Measurements from ENCODE around the gene THAP3.

Gene THAP3, protein sequence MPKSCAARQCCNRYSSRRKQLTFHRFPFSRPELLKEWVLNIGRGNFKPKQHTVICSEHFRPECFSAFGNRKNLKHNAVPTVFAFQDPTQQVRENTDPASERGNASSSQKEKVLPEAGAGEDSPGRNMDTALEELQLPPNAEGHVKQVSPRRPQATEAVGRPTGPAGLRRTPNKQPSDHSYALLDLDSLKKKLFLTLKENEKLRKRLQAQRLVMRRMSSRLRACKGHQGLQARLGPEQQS

DNA sequence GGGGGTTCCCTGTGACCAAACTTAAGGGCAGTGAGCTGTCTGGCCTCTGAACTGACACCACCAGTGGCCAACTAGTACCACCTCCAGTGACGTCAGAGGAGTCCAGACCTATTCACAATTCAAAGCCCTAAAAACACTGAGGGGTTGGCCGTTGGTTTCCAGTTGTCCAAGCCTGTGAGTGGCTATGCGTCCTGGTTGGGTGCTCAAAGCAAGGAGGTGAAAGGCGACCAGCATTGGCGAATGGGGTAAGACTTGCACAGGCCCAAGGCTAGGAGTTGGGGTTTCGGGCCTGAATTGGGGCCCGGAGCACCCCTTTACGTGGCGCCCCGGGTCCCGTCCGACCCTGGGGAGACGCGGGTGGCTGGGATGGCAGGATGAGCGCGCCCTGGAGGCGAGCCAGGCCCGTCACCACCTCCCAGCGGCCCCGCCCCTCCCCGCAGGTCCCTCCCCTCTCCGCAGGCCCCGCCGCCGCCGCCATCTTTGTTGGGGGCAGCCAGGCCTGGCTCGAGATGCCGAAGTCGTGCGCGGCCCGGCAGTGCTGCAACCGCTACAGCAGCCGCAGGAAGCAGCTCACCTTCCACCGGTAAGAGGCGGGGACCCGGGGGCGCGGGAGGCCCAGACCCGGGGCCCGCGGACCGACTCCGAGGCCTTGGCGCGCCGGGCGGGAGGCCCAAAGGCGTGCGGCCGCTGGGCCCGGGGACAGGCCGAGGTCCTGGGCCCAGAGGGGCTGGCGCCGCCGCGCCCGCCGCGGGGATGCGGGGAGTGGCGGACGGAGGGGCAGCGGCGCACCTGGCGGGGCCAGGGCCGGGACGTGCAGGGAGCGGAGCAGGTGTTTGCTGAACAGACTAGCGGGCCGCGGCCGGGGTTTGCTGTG, at the start of gene THAP3:
Gene THAP3, plus strand, starts transcription at position 159 of the 874 bp plus-strand sequence. Its CDS starts 351 bp downstream, at position 510.
- peak; percentile 94 for DNase-seq

DNA sequence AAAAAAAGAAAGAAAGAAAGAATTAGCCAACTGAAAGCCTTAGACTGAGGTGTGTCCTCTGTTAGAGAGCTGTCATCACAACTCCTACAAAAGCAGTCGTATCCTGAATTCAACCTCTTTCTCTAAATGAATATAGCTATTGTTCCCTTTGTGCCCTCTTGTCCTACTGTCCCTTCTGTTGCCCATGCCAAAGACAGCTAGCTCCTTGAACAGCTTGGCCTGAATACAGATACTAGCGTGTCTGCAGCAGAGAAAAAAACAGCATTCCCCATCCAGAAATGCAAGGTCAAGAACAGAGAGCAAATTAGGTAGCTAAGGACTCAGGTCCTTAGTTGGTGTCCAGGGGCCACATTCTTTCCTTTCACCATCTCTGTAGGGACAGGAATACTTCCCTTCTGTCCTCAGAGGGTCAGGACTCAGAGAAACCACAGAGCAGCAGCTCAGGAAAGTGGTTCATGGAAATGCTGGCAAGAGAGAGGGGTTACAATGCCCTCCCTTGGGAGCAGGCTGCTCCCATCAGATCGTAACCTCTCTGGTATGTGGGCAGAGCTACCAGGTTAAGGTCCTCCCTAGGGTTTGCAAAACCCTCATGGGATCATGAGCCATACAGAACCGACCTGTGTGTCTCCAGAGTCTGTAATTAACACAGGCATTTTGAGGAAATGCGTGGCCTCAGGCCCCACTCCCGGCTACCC, 46.7 kb upstream of the THAP3 start:
- no peak for DNase-seq

DNA sequence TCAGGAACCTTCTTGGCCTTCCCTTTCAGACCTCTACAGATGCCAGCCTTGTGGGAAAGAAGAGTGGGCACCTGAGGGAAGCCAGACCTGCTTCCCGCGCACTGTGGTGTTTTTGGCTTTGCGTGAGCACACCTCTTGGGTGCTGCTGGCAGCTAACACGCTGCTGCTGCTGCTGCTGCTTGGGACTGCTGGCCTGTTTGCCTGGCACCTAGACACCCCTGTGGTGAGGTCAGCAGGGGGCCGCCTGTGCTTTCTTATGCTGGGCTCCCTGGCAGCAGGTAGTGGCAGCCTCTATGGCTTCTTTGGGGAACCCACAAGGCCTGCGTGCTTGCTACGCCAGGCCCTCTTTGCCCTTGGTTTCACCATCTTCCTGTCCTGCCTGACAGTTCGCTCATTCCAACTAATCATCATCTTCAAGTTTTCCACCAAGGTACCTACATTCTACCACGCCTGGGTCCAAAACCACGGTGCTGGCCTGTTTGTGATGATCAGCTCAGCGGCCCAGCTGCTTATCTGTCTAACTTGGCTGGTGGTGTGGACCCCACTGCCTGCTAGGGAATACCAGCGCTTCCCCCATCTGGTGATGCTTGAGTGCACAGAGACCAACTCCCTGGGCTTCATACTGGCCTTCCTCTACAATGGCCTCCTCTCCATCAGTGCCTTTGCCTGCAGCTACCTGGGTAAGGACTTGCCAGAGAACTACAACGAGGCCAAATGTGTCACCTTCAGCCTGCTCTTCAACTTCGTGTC, 45.9 kb upstream of the THAP3 start:
- DNase-seq, result no peak

DNA sequence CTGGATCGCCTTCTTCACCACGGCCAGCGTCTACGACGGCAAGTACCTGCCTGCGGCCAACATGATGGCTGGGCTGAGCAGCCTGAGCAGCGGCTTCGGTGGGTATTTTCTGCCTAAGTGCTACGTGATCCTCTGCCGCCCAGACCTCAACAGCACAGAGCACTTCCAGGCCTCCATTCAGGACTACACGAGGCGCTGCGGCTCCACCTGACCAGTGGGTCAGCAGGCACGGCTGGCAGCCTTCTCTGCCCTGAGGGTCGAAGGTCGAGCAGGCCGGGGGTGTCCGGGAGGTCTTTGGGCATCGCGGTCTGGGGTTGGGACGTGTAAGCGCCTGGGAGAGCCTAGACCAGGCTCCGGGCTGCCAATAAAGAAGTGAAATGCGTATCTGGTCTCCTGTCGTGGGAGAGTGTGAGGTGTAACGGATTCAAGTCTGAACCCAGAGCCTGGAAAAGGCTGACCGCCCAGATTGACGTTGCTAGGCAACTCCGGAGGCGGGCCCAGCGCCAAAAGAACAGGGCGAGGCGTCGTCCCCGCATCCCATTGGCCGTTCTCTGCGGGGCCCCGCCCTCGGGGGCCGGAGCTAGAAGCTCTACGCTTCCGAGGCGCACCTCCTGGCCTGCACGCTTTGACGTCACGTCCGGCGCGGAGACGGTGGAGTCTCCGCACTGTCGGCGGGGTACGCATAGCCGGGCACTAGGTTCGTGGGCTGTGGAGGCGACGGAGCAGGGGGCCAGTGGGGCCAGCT, 45.1 kb upstream of the THAP3 start, which contains the start of gene ZBTB48:
Gene ZBTB48, plus strand, starts transcription at position 621 of the 745 bp plus-strand sequence. CDS start 616 bp downstream, outside the sequence.
- DNase-seq, result peak; percentile 100

DNA sequence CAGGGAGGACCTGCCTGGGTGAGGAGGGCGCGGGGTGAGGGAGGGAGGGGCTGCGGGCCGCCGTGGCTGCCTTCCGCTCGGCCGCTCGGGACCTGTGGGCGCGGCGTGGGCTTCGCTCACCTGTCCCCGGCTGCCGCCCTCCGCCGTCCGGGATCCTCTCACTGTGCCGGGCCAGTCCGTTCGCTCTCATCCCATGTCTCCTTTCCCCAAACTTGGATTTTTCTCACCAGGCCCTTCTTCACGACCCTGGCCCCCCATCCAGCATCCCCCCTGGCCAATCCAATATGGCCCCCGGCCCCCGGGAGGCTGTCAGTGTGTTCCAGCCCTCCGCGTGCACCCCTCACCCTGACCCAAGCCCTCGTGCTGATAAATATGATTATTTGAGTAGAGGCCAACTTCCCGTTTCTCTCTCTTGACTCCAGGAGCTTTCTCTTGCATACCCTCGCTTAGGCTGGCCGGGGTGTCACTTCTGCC, 44.5 kb upstream of the THAP3 start:
- DNase-seq, result peak; percentile 54

DNA sequence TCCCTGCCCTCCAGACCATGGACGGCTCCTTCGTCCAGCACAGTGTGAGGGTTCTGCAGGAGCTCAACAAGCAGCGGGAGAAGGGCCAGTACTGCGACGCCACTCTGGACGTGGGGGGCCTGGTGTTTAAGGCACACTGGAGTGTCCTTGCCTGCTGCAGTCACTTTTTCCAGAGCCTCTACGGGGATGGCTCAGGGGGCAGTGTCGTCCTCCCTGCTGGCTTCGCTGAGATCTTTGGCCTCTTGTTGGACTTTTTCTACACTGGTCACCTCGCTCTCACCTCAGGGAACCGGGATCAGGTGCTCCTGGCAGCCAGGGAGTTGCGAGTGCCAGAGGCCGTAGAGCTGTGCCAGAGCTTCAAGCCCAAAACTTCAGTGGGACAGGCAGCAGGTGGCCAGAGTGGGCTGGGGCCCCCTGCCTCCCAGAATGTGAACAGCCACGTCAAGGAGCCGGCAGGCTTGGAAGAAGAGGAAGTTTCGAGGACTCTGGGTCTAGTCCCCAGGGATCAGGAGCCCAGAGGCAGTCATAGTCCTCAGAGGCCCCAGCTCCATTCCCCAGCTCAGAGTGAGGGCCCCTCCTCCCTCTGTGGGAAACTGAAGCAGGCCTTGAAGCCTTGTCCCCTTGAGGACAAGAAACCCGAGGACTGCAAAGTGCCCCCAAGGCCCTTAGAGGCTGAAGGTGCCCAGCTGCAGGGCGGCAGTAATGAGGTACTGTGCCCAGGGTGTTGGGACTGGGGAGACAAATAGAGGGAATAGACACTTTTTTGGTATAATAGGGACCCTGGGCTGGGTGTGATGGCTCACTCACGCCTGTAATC, 43.9 kb upstream of the THAP3 start:
- DNase-seq, result peak; percentile 40

DNA sequence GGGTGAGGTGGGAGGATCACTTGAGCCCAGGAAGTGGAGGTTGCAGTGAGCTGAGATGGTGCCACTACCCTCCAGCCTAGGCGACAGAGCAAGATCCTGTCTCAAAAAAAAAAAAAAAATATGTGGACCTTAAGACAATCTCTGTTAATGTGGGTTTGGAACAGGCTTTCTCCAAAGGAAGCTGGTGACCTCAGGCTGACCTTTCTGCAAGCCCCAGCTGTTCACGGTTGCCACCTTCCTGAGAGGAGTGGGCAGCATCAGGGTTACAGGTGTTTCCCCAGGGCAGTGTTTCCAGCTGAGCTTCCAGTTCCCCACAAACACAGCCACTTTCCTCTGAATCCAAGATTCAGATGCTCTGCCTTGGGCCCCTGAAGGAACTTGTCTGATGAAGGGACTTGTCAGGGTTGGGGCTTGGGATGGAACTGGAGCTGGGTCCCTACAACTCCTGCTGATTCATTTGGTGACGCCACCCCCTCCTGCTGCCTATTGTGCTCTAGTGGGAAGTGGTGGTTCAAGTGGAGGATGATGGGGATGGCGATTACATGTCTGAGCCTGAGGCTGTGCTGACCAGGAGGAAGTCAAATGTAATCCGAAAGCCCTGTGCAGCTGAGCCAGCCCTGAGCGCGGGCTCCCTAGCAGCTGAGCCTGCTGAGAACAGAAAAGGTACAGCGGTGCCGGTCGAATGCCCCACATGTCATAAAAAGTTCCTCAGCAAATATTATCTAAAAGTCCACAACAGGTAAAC, 42.9 kb upstream of the THAP3 start:
- peak; percentile 55 for DNase-seq

DNA sequence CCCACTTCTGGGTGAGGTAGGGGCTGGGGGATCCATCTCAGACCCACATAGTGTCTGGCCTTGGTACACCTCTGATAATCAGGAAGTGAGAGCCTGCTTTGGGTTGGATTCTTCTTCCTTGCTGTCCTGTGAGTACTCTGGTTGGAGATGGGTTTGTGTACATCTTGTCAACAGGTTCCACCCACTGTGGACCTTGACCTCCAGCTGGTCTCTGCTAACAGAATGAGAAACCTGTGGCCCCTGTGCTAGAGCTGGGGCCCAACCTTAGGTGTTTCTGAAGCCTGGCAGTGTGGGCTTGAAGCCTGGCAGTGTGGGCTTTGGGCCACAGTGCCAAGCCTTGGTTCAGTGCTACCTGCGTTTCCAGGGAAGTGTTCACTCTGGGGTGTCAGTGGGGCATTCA, 42.3 kb upstream of the THAP3 start:
- DNase-seq, result no peak

DNA sequence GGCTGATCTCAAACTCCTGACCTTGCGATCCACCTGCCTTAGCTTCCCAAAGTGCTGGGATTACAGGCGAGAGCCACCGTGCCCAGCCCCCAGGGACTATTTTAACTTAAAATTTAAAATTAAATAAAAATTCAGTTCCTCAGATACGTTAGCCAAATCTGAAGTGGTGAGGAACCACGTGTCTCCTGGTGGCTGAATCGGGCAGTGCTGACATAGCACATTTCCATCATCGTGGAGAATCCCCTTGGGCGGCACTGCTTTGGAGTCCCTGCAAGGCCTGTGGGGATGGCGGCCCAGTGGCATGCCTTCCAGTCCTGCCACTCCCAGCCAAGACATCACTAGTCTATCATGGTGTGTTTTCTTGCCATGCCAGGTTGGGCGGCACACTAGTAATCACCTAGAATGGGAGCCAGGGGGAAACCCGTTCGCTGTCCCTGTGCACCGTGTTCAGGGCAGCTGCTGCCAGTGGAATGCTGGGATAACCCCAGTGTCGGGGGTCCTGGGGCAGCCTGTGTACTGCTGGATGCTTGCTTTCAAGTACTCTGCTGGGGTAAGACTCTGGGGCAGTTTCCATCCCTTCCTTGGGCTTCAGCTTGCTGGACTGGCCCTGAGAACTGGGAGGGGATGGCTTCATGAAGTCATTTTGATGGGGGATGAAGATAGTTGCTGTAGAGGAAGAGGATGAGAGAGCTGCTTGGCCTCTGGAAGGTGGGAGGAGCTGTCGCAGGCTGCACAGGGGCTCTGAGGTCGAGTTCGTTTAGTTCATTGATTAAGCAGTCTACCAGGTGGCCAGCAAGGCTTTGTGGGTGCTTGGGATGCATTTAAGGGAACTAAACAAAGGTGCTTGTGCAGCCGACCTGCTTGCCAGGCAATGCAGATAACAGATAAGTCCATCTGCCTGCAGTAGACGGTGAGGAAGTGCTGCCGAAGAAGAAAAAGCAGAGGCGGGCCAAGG, 40.3 kb upstream of the THAP3 start:
- DNase-seq, result peak; percentile 36

DNA sequence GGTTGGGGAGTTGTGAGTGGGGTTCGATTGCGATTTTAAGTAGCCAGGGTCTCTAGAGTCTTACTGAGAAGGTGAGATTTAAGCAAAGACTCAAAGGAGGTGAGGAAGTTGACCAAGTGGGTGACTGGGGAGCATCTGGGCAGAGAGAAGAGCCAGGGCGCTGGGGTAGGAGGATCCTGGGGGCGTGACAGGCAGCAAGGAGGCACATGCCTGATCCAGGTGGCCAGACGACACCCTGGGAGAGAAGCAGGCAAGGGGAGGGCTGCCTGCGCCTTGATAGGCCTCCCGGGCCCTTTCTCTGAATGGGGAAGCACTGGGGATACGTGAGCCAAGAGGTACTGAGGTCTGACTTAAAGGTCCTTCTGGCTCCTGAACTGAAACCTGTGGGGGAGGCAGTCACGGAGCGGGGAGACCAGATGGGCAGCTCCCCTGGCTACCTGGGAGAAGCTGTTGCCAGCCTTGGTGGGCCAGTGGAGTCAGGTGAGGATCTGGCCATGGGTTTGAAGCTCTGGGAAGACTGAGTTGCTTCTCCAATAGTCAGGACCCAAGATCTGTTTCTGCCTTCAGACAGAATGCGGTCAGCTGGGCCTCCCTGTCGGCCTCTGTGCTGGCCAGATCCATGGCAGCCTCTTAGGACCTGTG, 39.5 kb upstream of the THAP3 start:
- DNase-seq, result no peak

DNA sequence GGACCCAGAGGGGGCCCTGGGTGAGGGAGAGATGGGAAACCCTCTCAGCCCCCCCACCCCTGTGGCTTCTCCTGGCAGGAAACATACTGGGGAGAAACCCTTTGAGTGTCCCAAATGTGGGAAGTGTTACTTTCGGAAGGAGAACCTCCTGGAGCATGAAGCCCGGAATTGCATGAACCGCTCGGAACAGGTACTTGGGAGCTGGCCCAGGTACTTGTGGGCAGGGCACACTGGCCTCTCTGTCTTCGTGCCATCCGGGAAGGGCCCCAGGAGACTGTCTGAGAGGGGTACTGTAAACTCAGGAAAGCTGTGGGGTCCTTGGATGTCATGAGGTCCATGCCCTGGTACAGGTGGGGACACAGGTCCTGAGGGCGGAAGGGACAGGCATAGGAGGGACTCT, 38.8 kb upstream of the THAP3 start:
- no peak for DNase-seq

DNA sequence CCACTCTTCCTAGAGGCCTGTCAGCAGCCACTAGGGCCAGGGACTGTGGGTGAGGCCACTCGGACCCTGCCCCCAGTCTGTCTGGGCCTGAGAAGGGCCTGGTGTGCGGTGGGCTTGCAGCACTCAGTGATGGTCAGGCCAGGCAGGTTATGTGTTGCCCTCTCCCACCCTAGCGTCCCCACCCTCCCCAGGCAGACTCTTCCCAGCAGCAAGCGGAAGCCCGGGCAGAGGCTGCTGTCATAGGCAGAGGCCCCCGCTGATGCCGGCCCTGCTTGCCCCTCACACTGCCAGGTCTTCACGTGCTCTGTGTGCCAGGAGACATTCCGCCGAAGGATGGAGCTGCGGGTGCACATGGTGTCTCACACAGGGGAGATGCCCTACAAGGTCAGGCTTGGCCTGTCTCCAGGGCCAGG, 38.3 kb upstream of the THAP3 start:
- no peak for DNase-seq

DNA sequence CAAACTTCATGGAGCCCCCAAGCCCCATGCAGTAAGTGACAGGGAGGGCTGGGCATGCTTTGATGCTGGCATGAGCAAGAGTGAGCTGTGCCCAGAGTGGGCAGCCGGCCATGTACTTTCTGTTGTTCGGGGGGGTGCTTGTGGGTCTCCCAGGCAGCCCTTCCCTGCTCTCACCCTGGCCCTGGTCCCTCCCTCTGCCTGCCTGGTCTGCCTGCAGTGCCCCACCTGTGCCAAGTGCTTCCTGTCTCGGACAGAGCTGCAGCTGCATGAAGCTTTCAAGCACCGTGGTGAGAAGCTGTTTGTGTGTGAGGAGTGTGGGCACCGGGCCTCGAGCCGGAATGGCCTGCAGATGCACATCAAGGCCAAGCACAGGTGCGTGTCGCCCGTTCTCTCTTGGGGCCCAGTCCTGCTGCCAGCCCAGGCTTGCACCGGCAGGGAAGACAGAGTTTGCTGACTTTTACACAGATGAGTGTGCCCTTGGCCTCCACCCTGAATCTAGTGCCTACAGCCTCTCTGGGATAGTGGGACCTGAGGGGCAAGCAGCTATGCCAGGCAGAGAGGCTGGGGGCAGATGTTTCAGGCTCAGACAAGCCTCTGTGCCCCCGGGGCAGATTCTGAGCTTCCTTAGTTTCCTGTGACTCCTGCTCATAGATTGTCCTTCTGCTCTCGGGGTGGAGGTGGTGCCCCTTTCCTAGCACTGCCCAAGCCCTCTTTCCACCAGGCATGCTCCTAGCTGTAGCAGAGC, 37.2 kb upstream of the THAP3 start:
- peak; percentile 93 for DNase-seq

DNA sequence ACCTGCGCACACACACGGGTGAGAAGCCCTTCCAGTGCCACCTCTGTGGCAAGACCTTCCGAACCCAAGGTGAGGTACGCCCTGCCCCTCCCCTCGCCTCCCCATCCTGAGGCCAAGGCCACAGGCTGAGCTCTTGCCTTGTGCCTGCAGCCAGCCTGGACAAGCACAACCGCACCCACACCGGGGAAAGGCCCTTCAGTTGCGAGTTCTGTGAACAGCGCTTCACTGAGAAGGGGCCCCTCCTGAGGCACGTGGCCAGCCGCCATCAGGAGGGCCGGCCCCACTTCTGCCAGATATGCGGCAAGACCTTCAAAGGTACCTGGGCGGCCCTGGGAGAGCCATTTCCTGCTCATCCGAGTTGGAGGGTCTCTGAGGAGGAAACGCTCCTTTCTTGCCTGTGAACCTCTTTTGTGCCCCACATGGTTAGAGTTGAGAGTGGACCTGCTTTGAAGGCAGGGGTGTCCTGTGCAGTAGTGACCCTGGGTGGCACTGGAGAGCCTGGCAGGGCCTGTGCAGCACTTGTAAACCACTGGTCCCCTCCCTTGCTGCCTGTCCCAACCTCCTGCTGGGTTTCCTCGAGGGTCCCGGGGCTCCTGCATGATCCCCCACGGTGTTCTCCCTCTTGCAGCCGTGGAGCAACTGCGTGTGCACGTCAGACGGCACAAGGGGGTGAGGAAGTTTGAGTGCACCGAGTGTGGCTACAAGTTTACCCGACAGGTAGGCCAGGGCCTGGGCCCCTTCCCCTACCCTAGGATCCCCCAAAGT, 36.4 kb upstream of the THAP3 start:
- no peak for DNase-seq

DNA sequence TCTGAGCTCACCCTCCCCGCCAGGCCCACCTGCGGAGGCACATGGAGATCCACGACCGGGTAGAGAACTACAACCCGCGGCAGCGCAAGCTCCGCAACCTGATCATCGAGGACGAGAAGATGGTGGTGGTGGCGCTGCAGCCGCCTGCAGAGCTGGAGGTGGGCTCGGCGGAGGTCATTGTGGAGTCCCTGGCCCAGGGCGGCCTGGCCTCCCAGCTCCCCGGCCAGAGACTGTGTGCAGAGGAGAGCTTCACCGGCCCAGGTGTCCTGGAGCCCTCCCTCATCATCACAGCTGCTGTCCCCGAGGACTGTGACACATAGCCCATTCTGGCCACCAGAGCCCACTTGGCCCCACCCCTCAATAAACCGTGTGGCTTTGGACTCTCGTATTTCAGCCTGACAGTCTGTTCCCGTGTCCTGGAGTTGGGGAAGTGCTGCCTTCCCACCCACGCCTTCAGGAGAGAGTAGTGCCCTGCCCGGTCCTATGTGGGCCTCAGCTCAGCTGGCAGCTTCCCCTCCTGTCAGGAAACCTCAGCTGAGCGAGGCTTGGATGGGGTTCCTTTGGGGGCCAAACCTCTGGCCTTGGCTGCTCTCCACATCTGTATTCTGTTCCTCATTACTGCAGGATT, 35.7 kb upstream of the THAP3 start:
- no peak for DNase-seq

DNA sequence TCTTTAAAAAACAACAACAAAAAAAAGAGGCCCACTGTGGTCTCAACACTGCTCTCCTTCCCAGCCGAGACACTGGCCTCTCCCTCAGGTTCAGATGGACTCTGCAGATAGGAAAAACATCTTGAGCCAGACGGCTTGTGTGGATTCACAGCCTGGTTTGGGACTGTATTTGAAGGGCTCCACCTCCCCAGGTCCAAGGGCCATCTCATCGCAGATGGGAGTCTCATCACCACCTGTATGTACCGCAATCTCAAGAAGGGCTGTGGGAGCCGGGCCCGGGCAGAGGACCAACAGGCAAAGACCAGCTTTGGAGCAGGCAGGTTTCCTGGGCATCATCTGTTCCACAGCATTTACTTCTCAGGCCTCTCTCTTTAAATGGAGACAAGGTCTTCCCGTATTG, 34.6 kb upstream of the THAP3 start:
- no peak for DNase-seq

Data from RPMI8226 (cell line).